CD4-positive, alpha-beta T cell treated with Interleukin-2 at 100 ng/mL for 4 hours (primary cell): ENCODE data around the gene CD83.
"Not testable (repeated sequence)": the region's sequence is repeated elsewhere in the genome, so short reads cannot be mapped to it uniquely, and the experiment has no call there.

ENCODE experiments used
- DNase-seq: peaks from one replicate; pipeline ENCODE4 v3.0.0-alpha.2; 2020; ENCODE audit warnings: low spot score

The CD83 gene

GRCh38 chr6:14149053-14149738 is 31.6 kb downstream of the CD83 start:
- no peak for DNase-seq

GRCh38 chr6:14149739-14150130 is 32.2 kb downstream of the CD83 start:
- DNase-seq = no peak

GRCh38 chr6:14151300-14151699 is 33.7 kb downstream of the CD83 start:
- not testable (repeated sequence) for DNase-seq

GRCh38 chr6:14151773-14152172 is 34.2 kb downstream of the CD83 start:
- no peak for DNase-seq

- DNase-seq = no peak
These were observed 35.7 kb downstream of the CD83 start for GRCh38 chr6:14153228-14153627.

- DNase-seq = no peak
These were observed 41.5 kb downstream of the CD83 start for GRCh38 chr6:14159090-14159489.

- DNase-seq = no peak
These were observed 45.3 kb downstream of the CD83 start for GRCh38 chr6:14162826-14163225.

- DNase-seq = no peak
These were observed 47.5 kb downstream of the CD83 start for GRCh38 chr6:14165091-14165490.

- DNase-seq = no peak
These were observed 49.3 kb downstream of the CD83 start for GRCh38 chr6:14166839-14167238.

GRCh38 chr6:14170128-14170527 is 52.6 kb downstream of the CD83 start:
- no peak for DNase-seq

GRCh38 chr6:14172562-14172961 is 55.0 kb downstream of the CD83 start:
- DNase-seq = no peak

- no peak for DNase-seq
These were observed 56.7 kb downstream of the CD83 start for GRCh38 chr6:14174226-14174625.

- no peak for DNase-seq
These were observed 57.4 kb downstream of the CD83 start for GRCh38 chr6:14174996-14175395.

- no peak for DNase-seq
These were observed 58.9 kb downstream of the CD83 start for GRCh38 chr6:14176429-14176828.

GRCh38 chr6:14177413-14178082 is 60.0 kb downstream of the CD83 start:
- no peak for DNase-seq

- DNase-seq = no peak
These were observed 60.5 kb downstream of the CD83 start for GRCh38 chr6:14178083-14178445.

GRCh38 chr6:14180609-14181008 is 63.0 kb downstream of the CD83 start:
- no peak for DNase-seq

- no peak for DNase-seq
These were observed 65.3 kb downstream of the CD83 start for GRCh38 chr6:14182916-14183315.
